D721Med (cell line): ENCODE data around the gene PPARA.

Source experiments
- DNase-seq: peaks from one replicate; pipeline ENCODE4 v3.0.0; 2011; ENCODE audit warnings: low spot score; ENCODE audit not compliant: insufficient read length
- FAIRE-seq: peaks from 2 replicates; lab custom pipeline; 2011; peaks lifted over from hg19 to GRCh38; lab: Jason Lieb, UNC
- CTCF ChIP-seq: IDR thresholded peaks from 2 replicates; pipeline ENCODE4 v1.5.1; 2012; ENCODE audit warnings: mild to moderate bottlenecking, control low read depth; ENCODE audit not compliant: insufficient read depth; ENCODE audit errors: missing control alignments

Gene PPARA

GRCh38 chr22:46123694-46124382, 26.5 kb upstream of the PPARA start:
- FAIRE-seq: no peak

GRCh38 chr22:46124383-46125144, 25.8 kb upstream of the PPARA start:
- no peak for TF ChIP-seq CTCF
- DNase-seq (no peak), FAIRE-seq (no peak)

More at GRCh38 chr22:46123694-46124382, 26.5 kb upstream of the PPARA start:
- no peak for TF ChIP-seq CTCF
- DNase-seq: no peak

- FAIRE-seq (no peak), DNase-seq (no peak)
- TF ChIP-seq CTCF: no peak
Observed at GRCh38 chr22:46125311-46125710, 25.0 kb upstream of the PPARA start.

- no peak for FAIRE-seq
- no peak for TF ChIP-seq CTCF
- no peak for DNase-seq
Observed at GRCh38 chr22:46125816-46126765, 24.2 kb upstream of the PPARA start.

- FAIRE-seq (no peak), DNase-seq (no peak)
- TF ChIP-seq CTCF: no peak
Observed at GRCh38 chr22:46126853-46127385, 23.4 kb upstream of the PPARA start.

- TF ChIP-seq CTCF: no peak
- DNase-seq (no peak), FAIRE-seq (no peak)
Observed at GRCh38 chr22:46127556-46127955, 22.8 kb upstream of the PPARA start.
